SK-N-SH (cell line): Measurements from ENCODE around the gene MACROH2A2.
A peak's percentile ranks its signal among the peaks of the same experiment; 100 is the strongest.

Experiments
- CTCF ChIP-seq: fragments of 200-600 bp; sonication (generic); IDR thresholded peaks from 2 replicates; pipeline ENCODE4 v1.6.1; 2017; ENCODE audit warnings: antibody characterized with exemption, mild to moderate bottlenecking, moderate library complexity
- ELF1 ChIP-seq: IDR thresholded peaks from 2 replicates; pipeline ENCODE4 v1.4.0; 2012
- EP300 ChIP-seq, 2 experiments: IDR thresholded peaks; 2 replicates each; pipeline versions ENCODE4 v1.4.0 to v1.6.1; 2012; ENCODE audit warnings: borderline replicate concordance in 1 of 2, low read depth in 1 of 2, low read length in 1 of 2
- NRF1 ChIP-seq: IDR thresholded peaks from 2 replicates; pipeline ENCODE4 v1.6.1; 2012; ENCODE audit warnings: low read depth, mild to moderate bottlenecking, low read length
- POLR2AphosphoS5 ChIP-seq: IDR thresholded peaks from 2 replicates; pipeline ENCODE4 v1.6.1; 2012; ENCODE audit warnings: low read depth, low read length
- REST ChIP-seq: IDR thresholded peaks from 2 replicates; pipeline ENCODE4 v1.6.1; 2012; ENCODE audit warnings: mild to moderate bottlenecking, low read depth, low read length, moderate library complexity
- TEAD4 ChIP-seq: IDR thresholded peaks from 2 replicates; pipeline ENCODE4 v1.4.0; 2012; ENCODE audit warnings: mild to moderate bottlenecking, borderline replicate concordance; ENCODE audit not compliant: insufficient read depth
- USF2 ChIP-seq: fragments of 150-350 bp; IDR thresholded peaks from 2 replicates; pipeline ENCODE4 v1.6.1; 2017; ENCODE audit warnings: antibody characterized with exemption, low read length, low read depth, borderline replicate concordance
- ZBTB33 ChIP-seq: IDR thresholded peaks from 2 replicates; pipeline ENCODE4 v1.4.0; 2012; ENCODE audit warnings: low read depth, borderline replicate concordance

- peak; percentile 60 for TF ChIP-seq CTCF
- TF ChIP-seq USF2, result no peak
- TF ChIP-seq ELF1, result no peak; the same call in none of the 2 replicates
- no peak for TF ChIP-seq NRF1
- no peak for TF ChIP-seq REST
- TF ChIP-seq EP300 (IDR thresholded peaks at IDR 0.05; ENCODE audit: borderline replicate concordance in 1 of 2, low read depth in 1 of 2, low read length in 1 of 2), result no peak; a peak in 1 of 4 replicates
- TF ChIP-seq TEAD4, result no peak
- no peak for TF ChIP-seq ZBTB33
- peak; percentile 92 for TF ChIP-seq POLR2AphosphoS5
Measured at GRCh38 chr10:70146489-70147258, 94.0 kb downstream of the MACROH2A2 start, which contains the start of gene TYSND1.
